K562 (cell line): ENCODE data around the gene CSF1R. TPM values are rescaled to one million over a fixed set of nuclear protein-coding genes. Genes with fewer than 3 reads are reported as not detected.

ENCODE experiments used
- CREB1 ChIP-seq, 2 experiments: sonication (generic) in 1 of 2; formaldehyde crosslinking in 1 of 2; IDR thresholded peaks; 2 replicates each; pipeline versions ENCODE4 v1.6.1 to v1.8.0; 2012 to 2022; ENCODE audit warnings: inconsistent platforms in 1 of 2, mild to moderate bottlenecking in 1 of 2, missing genetic modification reagents in 1 of 2, moderate library complexity in 1 of 2
- DMBX1 ChIP-seq: fragments of 250-450 bp; sonication (Bioruptor Pico); IDR thresholded peaks from 2 replicates; pipeline ENCODE4 v1.8.0; 2022; ENCODE audit warnings: inconsistent platforms, mild to moderate bottlenecking, moderate library complexity, borderline replicate concordance
- EP400 ChIP-seq: fragments of 450-650 bp; IDR thresholded peaks from 2 replicates; pipeline ENCODE4 v1.6.1; 2017; ENCODE audit warnings: antibody characterized with exemption, mild to moderate bottlenecking, moderate library complexity
- FOS ChIP-seq: IDR thresholded peaks from 3 replicates; pipeline ENCODE4 v1.6.1; 2011; ENCODE audit not compliant: insufficient read length; ENCODE audit errors: extremely low read depth
- FOXA3 ChIP-seq, 2 experiments: fragments of 450-650 bp in 1 of 2; sonication (generic) in 1 of 2; formaldehyde crosslinking; IDR thresholded peaks in 1 of 2; conservative IDR thresholded peaks in 1 of 2; 2 replicates each; pipeline versions ENCODE4 v1.4.0 to v1.8.0; 2020 to 2022; ENCODE audit warnings: mild to moderate bottlenecking in 2 of 2, missing genetic modification reagents in 1 of 2
- FOXP1 ChIP-seq: sonication (generic); formaldehyde crosslinking; IDR thresholded peaks from 2 replicates; pipeline ENCODE4 v1.8.0; 2022; ENCODE audit warnings: mild to moderate bottlenecking, missing genetic modification reagents
- MEF2D ChIP-seq: conservative IDR thresholded peaks from 2 replicates; pipeline ENCODE4 v1.6.1; 2016; ENCODE audit warnings: low read depth, missing genetic modification characterization, missing compliant biosample characterization
- PML ChIP-seq: IDR thresholded peaks from 2 replicates; pipeline ENCODE4 v1.6.1; 2012; ENCODE audit warnings: low read length, inconsistent platforms
- RNF2 ChIP-seq: sonication (generic); IDR thresholded peaks from 2 replicates; pipeline ENCODE4 v1.6.1; 2016
- VEZF1 ChIP-seq: fragments of 200-800 bp; sonication (Bioruptor generic); IDR thresholded peaks from 2 replicates; pipeline ENCODE4 v1.6.1; 2017; ENCODE audit warnings: missing genetic modification characterization, missing compliant biosample characterization
- ZNF239 ChIP-seq: fragments of 250-450 bp; sonication (Bioruptor Pico); IDR thresholded peaks from 2 replicates; pipeline ENCODE4 v1.4.0; 2020; ENCODE audit warnings: mild to moderate bottlenecking
- ZNF318 ChIP-seq, 2 experiments: fragments of 450-650 bp; IDR thresholded peaks; 2 replicates each; pipeline ENCODE4 v1.6.1; 2016; ENCODE audit warnings: mild to moderate bottlenecking in 2 of 2, borderline replicate concordance in 1 of 2, low read depth in 1 of 2, moderate library complexity in 1 of 2
- ZNF395 ChIP-seq: fragments of 200-800 bp; sonication (Bioruptor generic); IDR thresholded peaks from 2 replicates; pipeline ENCODE4 v1.6.1; 2017; ENCODE audit warnings: missing genetic modification characterization, missing compliant biosample characterization
- ZNF583 ChIP-seq: fragments of 250-450 bp; sonication (Bioruptor Pico); IDR thresholded peaks from 2 replicates; pipeline ENCODE4 v1.4.0; 2020
- polyA plus RNA-seq, 8 experiments: library from polyadenylated mRNA; depleted of rRNA in 4 of 8; stranded (reverse) in 5 of 8; unstranded in 3 of 8; fragments of >200 nt; fragmentation: Nextera tagmentation in 2 of 8; fragmentation: Illumina TruSeq in 1 of 8; extraction: Ambion mirVana in 2 of 8; extraction: Trizol in 1 of 8; gene quantifications; 2 replicates each; pipeline versions ENCODE4 v1.2.1 to v1.2.3, GENCODE V29; 2011 to 2014; ENCODE audit warnings: inconsistent platforms in 1 of 8, missing spikeins in 1 of 8
- total RNA-seq, 7 experiments: library from RNA; depleted of rRNA in 6 of 7; stranded (reverse); fragments of >200 nt in 6 of 7; fragmentation: Illumina TruSeq in 2 of 7; extraction: Trizol in 2 of 7; gene quantifications; 2 replicates each; pipeline versions ENCODE4 v1.2.1 to v1.2.3, GENCODE V29; 2011 to 2021; ENCODE audit warnings: low replicate concordance in 1 of 7
- TF ChIP-seq, protein P1 (sequence below): sonication (generic); formaldehyde crosslinking; IDR thresholded peaks from 2 replicates; pipeline ENCODE4 v1.8.0; 2022; ENCODE audit warnings: mild to moderate bottlenecking, missing genetic modification reagents

CSF1R gene
- total and polyA plus RNA-seq, 9 of the 15 experiments (the other 6 are each of a cell fraction or from before 2014, with no cell fraction given) = 0.03 to 0.64 (median 0.20) TPM; not detected in 6

DNA sequence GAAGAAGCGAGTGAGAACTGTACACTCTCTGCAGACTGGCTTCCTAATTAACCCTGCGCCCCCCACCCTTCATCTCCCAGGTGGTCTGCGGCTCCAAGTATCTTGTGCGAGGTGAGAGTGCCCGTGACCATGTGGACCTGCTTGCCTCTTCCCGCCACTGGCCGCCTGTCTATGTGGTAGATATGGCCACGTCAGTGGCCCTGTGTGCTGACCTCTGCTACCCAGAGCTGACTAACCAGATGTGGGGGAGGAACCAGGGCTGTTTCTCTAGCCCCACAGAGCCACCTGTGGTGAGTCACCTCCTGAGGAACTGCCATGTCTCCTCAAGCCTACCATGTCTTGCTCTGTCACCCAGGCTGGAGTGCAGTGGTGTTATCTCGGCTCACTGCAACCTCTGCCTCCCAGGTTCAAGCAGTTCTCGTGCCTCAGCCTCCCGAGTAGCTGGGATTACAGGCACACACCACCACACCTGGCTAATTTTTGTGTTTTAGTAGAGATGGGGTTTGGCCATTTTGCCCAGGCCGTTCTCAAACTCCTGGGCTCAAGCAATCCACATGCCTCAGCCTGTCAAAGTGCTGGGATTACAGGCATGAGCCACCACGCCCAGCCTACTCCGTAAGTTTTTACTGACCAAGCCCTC is 36.1 kb downstream of the CSF1R start (continued):
- peak; percentile 70; the same call in 1 of the 2 replicates for TF ChIP-seq FOXP1
- peak; percentile 67 for TF ChIP-seq CREB1 (IDR thresholded peaks at IDR 0.05)
- peak; percentile 86 for TF ChIP-seq CREB1 (CRISPR knock-in tag; IDR thresholded peaks at IDR 0.05)
- TF ChIP-seq FOS = peak; percentile 72
- peak; percentile 37; the same call in 1 of the 2 replicates for TF ChIP-seq PML
- TF ChIP-seq, protein P1, sequence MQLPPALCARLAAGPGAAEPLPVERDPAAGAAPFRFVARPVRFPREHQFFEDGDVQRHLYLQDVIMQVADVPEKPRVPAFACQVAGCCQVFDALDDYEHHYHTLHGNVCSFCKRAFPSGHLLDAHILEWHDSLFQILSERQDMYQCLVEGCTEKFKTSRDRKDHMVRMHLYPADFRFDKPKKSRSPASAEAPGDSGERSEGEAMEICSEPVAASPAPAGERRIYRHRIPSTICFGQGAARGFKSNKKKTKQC (CRISPR knock-in tag) = peak; percentile 79; the same call in 1 of the 2 replicates
- peak; percentile 63; the same call in 1 of the 2 replicates for TF ChIP-seq MEF2D (tag)
- 0 out of 2 replicates have a peak, but pooled peaks have one; percentile 46 for TF ChIP-seq ZNF583 (CRISPR knock-in tag)
- peak; percentile 89 for TF ChIP-seq DMBX1 (CRISPR knock-in tag)
- TF ChIP-seq ZNF239 (CRISPR knock-in tag) = peak; percentile 10; the same call in 1 of the 2 replicates
- TF ChIP-seq VEZF1 (CRISPR knock-in tag) = peak; percentile 55
- peak in 1 of 2 experiments; percentile 34; a peak in 1 of 4 replicates for TF ChIP-seq FOXA3 (CRISPR knock-in tag; conservative IDR thresholded peaks at IDR 0.05 in 1 of 2, IDR thresholded peaks at IDR 0.05 in 1 of 2)
- peak; percentile 84 for TF ChIP-seq RNF2
- TF ChIP-seq ZNF318 (IDR thresholded peaks at IDR 0.05; ENCODE audit: borderline replicate concordance in 1 of 2, low read depth in 1 of 2) = peak in 1 of 2 experiments; percentile 89; a peak in 2 of 4 replicates
- peak; percentile 82; the same call in 1 of the 2 replicates for TF ChIP-seq ZNF395
- TF ChIP-seq EP400 = peak; percentile 91
